SK-N-SH (cell line): Measurements from ENCODE around the gene CALCOCO2.

Experiments
- CTCF ChIP-seq: fragments of 200-600 bp; sonication (generic); IDR thresholded peaks from 2 replicates; pipeline ENCODE4 v1.6.1; 2017; ENCODE audit warnings: antibody characterized with exemption, mild to moderate bottlenecking, moderate library complexity
- EP300 ChIP-seq, 2 experiments: IDR thresholded peaks; 2 replicates each; pipeline versions ENCODE4 v1.4.0 to v1.6.1; 2012; ENCODE audit warnings: borderline replicate concordance in 1 of 2, low read depth in 1 of 2, low read length in 1 of 2
- FOXJ3 ChIP-seq: sonication (generic); formaldehyde crosslinking; IDR thresholded peaks from 2 replicates; pipeline ENCODE4 v1.5.1; 2020; ENCODE audit warnings: mild to moderate bottlenecking, missing genetic modification reagents
- GABPA ChIP-seq: IDR thresholded peaks from 2 replicates; pipeline ENCODE4 v1.4.0; 2012; ENCODE audit warnings: low read depth, mild to moderate bottlenecking
- PBX3 ChIP-seq: IDR thresholded peaks from 2 replicates; pipeline ENCODE4; 2012
- RCOR1 ChIP-seq: fragments of 150-350 bp; IDR thresholded peaks from 2 replicates; pipeline ENCODE4 v1.6.1; 2017; ENCODE audit warnings: antibody characterized with exemption, low read length
- RFX5 ChIP-seq: IDR thresholded peaks from 2 replicates; pipeline ENCODE4 v1.6.1; 2012; ENCODE audit warnings: mild to moderate bottlenecking, improper control_type of control experiment, low read length
- TCF12 ChIP-seq: IDR thresholded peaks from 2 replicates; pipeline ENCODE4 v1.4.0; 2012
- USF1 ChIP-seq: IDR thresholded peaks from 2 replicates; pipeline ENCODE4 v1.4.0; 2012; ENCODE audit warnings: low read depth, borderline replicate concordance

GRCh38 chr17:48869821-48870318 is 39.0 kb downstream of the CALCOCO2 start:
- TF ChIP-seq USF1 (no peak), FOXJ3 (CRISPR knock-in tag) (no peak), CTCF (no peak), RFX5 (no peak), PBX3 (no peak), TCF12 (no peak), GABPA (no peak), RCOR1 (no peak), EP300 (IDR thresholded peaks at IDR 0.05; ENCODE audit: borderline replicate concordance in 1 of 2, low read depth in 1 of 2, low read length in 1 of 2) (no peak)
